ENCODE results near the gene CDKN1B.

The CDKN1B gene

GRCh38 chr12:12682284-12682683, 34.9 kb upstream of the CDKN1B start:
- TF ChIP-seq, protein P1, sequence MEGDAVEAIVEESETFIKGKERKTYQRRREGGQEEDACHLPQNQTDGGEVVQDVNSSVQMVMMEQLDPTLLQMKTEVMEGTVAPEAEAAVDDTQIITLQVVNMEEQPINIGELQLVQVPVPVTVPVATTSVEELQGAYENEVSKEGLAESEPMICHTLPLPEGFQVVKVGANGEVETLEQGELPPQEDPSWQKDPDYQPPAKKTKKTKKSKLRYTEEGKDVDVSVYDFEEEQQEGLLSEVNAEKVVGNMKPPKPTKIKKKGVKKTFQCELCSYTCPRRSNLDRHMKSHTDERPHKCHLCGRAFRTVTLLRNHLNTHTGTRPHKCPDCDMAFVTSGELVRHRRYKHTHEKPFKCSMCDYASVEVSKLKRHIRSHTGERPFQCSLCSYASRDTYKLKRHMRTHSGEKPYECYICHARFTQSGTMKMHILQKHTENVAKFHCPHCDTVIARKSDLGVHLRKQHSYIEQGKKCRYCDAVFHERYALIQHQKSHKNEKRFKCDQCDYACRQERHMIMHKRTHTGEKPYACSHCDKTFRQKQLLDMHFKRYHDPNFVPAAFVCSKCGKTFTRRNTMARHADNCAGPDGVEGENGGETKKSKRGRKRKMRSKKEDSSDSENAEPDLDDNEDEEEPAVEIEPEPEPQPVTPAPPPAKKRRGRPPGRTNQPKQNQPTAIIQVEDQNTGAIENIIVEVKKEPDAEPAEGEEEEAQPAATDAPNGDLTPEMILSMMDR (IDR thresholded peaks at IDR 0.05), result no peak

DNA sequence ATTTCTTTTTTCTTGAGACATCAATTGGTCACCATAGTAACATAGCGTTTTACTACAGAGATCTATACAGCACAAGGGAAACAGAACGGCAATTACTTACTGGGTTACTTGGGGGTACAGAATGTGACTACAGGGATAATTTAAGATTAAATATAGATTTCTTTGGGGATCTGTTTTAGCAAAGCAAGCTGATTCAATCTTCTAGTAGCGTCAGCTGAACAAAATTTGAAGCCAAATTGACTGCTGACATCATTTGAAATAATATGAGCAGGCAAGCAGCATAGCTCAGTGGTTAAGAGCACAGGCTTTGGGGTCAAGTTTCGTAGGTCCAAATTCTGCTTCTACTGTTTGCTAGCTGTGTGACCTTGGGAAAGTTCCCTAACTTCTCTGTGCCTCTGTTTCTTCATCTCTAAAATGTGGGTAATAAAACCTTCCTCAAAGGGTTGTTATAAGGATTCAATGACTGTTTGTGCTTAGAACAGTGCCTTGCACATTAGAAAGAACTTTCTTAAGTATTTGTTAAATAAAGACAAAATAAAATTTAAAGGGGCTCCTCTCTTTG, 34.0 kb upstream of the CDKN1B start:
- TF ChIP-seq, protein P1 (IDR thresholded peaks at IDR 0.05), result no peak

DNA sequence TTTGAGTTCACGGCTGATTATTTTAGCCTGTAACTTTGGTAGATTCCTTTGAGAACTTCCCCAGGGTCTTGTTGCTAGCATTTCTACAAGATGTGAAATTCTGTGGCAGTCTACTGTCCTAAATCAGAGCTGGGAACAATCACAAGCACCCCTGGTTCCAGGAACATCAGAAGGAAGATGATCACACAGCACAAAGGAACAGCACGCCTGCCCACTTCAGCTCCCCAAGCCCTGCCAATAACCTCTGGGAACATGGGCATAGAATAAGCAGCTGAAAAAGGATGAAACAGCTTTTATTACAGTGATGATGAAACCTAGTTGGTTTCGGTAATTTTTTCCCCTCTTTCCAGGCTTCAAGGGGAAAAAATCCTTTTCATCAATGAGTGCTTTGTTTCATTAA, 33.4 kb upstream of the CDKN1B start:
- TF ChIP-seq, protein P1 (IDR thresholded peaks at IDR 0.05), result no peak

DNA sequence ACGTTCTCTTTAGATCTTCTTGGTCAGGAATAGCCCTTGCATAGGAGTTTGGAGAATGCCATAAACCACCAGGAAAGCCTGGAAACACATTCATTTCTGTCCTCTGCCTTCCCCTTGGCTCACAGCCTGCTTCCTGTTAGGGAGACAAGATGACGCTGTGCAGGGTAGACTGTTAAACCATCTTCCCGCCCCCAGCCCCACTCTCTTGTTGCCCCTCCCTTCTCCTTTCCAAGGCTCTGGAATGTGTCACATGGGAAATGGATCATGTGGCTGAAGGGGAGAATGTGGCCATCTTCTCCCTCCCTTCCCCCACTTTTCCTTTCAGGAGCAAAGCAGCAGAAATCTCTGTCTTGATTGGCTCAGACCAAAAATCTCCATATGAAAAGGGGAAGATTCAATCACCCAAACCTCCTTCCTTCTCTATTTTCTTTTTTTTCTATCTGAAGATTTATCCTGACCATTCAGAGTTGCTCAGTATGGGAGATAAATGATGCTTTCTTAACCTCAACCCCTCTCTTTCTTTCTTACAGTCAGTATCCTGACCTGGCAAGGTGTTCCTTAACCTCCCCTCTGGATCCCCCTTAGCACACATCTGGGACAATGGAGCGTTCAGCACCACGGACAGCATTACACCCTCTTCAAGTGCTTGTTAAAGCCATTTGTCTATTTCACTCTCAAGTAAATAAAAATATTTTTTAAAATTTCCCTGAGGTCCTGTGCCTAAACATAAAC, 32.6 kb upstream of the CDKN1B start:
- TF ChIP-seq, protein P1 (IDR thresholded peaks at IDR 0.05), result no peak

GRCh38 chr12:12685305-12685704, 31.9 kb upstream of the CDKN1B start:
- TF ChIP-seq, protein P1 (IDR thresholded peaks at IDR 0.05), result no peak

- TF ChIP-seq, protein P1 (IDR thresholded peaks at IDR 0.05), result no peak
These were observed 30.7 kb upstream of the CDKN1B start for GRCh38 chr12:12686472-12686871.

DNA sequence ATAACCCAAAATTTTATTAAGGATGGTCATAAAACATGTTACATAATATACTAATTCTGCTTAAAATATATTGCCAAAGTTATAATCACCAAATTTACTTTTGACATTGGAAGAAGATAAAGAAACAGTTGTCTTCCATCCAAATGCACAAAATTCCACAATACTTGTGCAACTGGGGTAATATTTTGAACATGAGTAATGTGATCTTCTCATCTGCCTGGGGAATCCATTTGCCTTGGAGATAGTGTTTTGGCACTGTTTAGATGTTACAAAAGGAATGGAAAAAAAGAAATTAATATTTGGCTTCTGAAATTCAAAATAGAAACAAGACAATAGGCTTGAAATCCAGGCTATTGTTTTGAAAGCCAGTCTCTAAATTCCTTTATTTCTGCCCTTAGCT, 30.2 kb upstream of the CDKN1B start:
- TF ChIP-seq, protein P1 (IDR thresholded peaks at IDR 0.05), result no peak
